Stomach (tissue), 9 donors: Measurements from ENCODE around the gene TTC39C. TPM values are rescaled to one million over a fixed set of nuclear protein-coding genes. Genes with fewer than 3 reads are reported as not detected.

Experiments used
- DNase-seq, 2 donors: peaks; one replicate each; pipeline versions ENCODE4 v3.0.0 to v3.0.0-alpha.2; 2013 to 2019
- H3K27ac ChIP-seq, 5 donors: fragments of 200-600 bp in 4 of 5; sonication (generic) in 4 of 5; one replicate each; pipeline ENCODE4 v1.5.1; 2013 to 2019; ENCODE audit warnings: mild to moderate bottlenecking in 1 of 5, moderate library complexity in 1 of 5
- H3K27me3 ChIP-seq, 3 donors: fragments of 200-600 bp; sonication (generic); one replicate each; pipeline ENCODE4 v1.5.1; 2017 to 2019; ENCODE audit warnings: mixed run types in 1 of 3
- H3K36me3 ChIP-seq, 4 donors: fragments of 200-600 bp; sonication (generic); 1 replicate in 3 of 4; 2 replicates in 1 of 4; pipeline ENCODE4 v1.5.1; 2016 to 2019
- H3K4me1 ChIP-seq, 4 donors: fragments of 200-600 bp; sonication (generic); one replicate each; pipeline ENCODE4 v1.5.1; 2016 to 2019
- H3K4me3 ChIP-seq, 4 donors: fragments of 200-600 bp; sonication (generic) in 3 of 4; one replicate each; pipeline ENCODE4 v1.5.1; 2016 to 2019; ENCODE audit warnings: mild to moderate bottlenecking in 1 of 4
- H3K9me3 ChIP-seq, 4 donors: fragments of 200-600 bp; sonication (generic); one replicate each; pipeline ENCODE4 v1.5.1; 2016 to 2019
- EP300 ChIP-seq: sonication (generic); formaldehyde crosslinking; IDR thresholded peaks from one replicate; pipeline ENCODE4 v1.6.1; 2017; ENCODE audit warnings: antibody characterized with exemption
- POLR2A ChIP-seq, 4 donors: fragments of 450-650 bp; IDR thresholded peaks; one replicate each; pipeline ENCODE4 v1.6.1; 2016; ENCODE audit warnings: antibody characterized with exemption in 4 of 4, control low read depth in 2 of 4, mild to moderate bottlenecking in 1 of 4, moderate library complexity in 1 of 4
- POLR2AphosphoS5 ChIP-seq, 3 donors: sonication (generic); formaldehyde crosslinking; IDR thresholded peaks; one replicate each; pipeline ENCODE4 v1.6.1; 2016; ENCODE audit warnings: antibody characterized with exemption in 3 of 3
- WGBS, 5 donors: extraction: QIAGEN DNeasy Blood & Tissue Kit in 3 of 5; methylation state at CpG; one replicate each; pipeline versions ENCODE4 v1.1.5 to v1.1.7; 2013 to 2018; 5-methylcytosine and 5-hydroxymethylcytosine counted together
- intact Hi-C: fragments of 100-400 bp; cut with DNase I; formaldehyde crosslinking; loops from one replicate; pipeline ENCODE4 v1.15.1; 2023; ENCODE audit warnings: low total_unique reads
- polyA plus RNA-seq, 3 donors: library from polyadenylated mRNA; stranded (reverse); fragments of 200-250 nt; gene quantifications; one replicate each; pipeline ENCODE4 v1.2.3, GENCODE V29; 2013
- total RNA-seq, 5 donors: library from RNA; depleted of rRNA; stranded (reverse); fragments of >200 nt; gene quantifications; one replicate each; pipeline versions ENCODE4 v1.1.0 to v1.2.3, GENCODE V29; 2014 to 2016
- TF ChIP-seq, protein P1 (sequence below), 7 experiments: fragments of 450-650 bp in 4 of 7; fragments of 200-600 bp in 3 of 7; sonication (generic) in 3 of 7; IDR thresholded peaks; one replicate each; pipeline ENCODE4 v1.5.1; 2016 to 2019; ENCODE audit warnings: antibody characterized with exemption in 7 of 7, control low read depth in 2 of 7, mild to moderate bottlenecking in 1 of 7
- donor health status: healthy with polysubstance abuse.
- donor health status: Bipolar disorder and iron deficiency.
- donor health status: healthy.

Gene TTC39C
- total and polyA plus RNA-seq, 8 donors, result 1.8 to 42.0 (median 21.3) TPM

GRCh38 chr18:23971666-23972230, 42.8 kb upstream of the TTC39C start:
- H3K4me1 ChIP-seq, result peaks cover 8 to 17% (median 12%) of the 10 kb centered on the region in 4 donors
- no peaks in the 10 kb centered on the region for H3K36me3 ChIP-seq
- DNase-seq, result no peak
- no peak overlapping the region for H3K4me3 ChIP-seq
- WGBS, 5 donors, result 78 to 86% (median 85%) methylated on average over 5 of the region's 5 CpGs
- TF ChIP-seq POLR2AphosphoS5 (IDR thresholded peaks at IDR 0.05) (no peak), POLR2A (IDR thresholded peaks at IDR 0.05) (no peak), EP300 (no peak)
- TF ChIP-seq, protein P1, sequence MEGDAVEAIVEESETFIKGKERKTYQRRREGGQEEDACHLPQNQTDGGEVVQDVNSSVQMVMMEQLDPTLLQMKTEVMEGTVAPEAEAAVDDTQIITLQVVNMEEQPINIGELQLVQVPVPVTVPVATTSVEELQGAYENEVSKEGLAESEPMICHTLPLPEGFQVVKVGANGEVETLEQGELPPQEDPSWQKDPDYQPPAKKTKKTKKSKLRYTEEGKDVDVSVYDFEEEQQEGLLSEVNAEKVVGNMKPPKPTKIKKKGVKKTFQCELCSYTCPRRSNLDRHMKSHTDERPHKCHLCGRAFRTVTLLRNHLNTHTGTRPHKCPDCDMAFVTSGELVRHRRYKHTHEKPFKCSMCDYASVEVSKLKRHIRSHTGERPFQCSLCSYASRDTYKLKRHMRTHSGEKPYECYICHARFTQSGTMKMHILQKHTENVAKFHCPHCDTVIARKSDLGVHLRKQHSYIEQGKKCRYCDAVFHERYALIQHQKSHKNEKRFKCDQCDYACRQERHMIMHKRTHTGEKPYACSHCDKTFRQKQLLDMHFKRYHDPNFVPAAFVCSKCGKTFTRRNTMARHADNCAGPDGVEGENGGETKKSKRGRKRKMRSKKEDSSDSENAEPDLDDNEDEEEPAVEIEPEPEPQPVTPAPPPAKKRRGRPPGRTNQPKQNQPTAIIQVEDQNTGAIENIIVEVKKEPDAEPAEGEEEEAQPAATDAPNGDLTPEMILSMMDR (IDR thresholded peaks at IDR 0.05), result no peak
- peak overlapping the region in 3 of 5 donors; percentile 25 to 61 (median 42) for H3K27ac ChIP-seq
- intact Hi-C loops, result no loop called here
- H3K9me3 ChIP-seq, result no peaks in the 10 kb centered on the region
- H3K27me3 ChIP-seq, result no peaks in the 10 kb centered on the region

- Histone ChIP-seq H3K36me3 (no peaks in the 10 kb centered on the region), H3K4me1 (peaks cover 1 to 10% (median 5%) of the 10 kb centered on the region in 4 donors), H3K27ac (peak overlapping the region in 3 of 5 donors; percentile 25 to 61 (median 42)), H3K4me3 (no peak overlapping the region), H3K27me3 (no peaks in the 10 kb centered on the region), H3K9me3 (no peaks in the 10 kb centered on the region)
- no peak for DNase-seq
- no peak for TF ChIP-seq POLR2A (IDR thresholded peaks at IDR 0.05)
- TF ChIP-seq, protein P1 (IDR thresholded peaks at IDR 0.05), result no peak
- TF ChIP-seq POLR2AphosphoS5 (IDR thresholded peaks at IDR 0.05), result no peak
- no peak for TF ChIP-seq EP300
- WGBS, 5 donors, result 73 to 85% (median 77%) methylated on average over 6 of the region's 6 CpGs
- intact Hi-C loops, result no loop called here
Measured at GRCh38 chr18:23972453-23972852, 42.1 kb upstream of the TTC39C start.

DNA sequence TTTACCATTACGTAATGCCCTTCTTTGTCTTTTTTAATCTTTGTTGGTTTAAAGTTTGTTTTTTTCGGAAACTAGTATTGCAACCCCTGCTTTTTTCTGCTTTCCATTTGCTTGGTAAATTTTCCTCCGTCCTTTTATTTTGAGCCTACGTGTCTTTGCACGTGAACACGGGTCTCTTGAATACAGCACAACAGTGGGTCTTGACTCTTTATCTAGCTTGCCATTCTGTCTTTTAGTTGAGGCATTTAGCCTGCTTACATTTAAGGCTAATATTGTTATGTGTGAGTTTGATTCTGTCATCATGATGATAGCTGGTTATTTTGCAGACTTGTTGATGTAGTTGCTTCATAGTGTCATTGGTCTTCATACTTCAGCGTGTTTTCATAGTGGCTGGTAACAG, 37.5 kb upstream of the TTC39C start:
- DNase-seq, result no peak
- WGBS, 5 donors, result 97 to 99% (median 98%) methylated on average over 7 of the region's 7 CpGs
- peaks cover 0 to 13% (median 7%) of the 10 kb centered on the region in 4 donors for H3K4me1 ChIP-seq
- no peak overlapping the region for H3K4me3 ChIP-seq
- no peaks in the 10 kb centered on the region for H3K27me3 ChIP-seq
- intact Hi-C loops, result no loop called here
- H3K27ac ChIP-seq, result no peak overlapping the region
- H3K36me3 ChIP-seq, result no peaks in the 10 kb centered on the region
- H3K9me3 ChIP-seq, result no peaks in the 10 kb centered on the region
- TF ChIP-seq EP300, result no peak
- TF ChIP-seq POLR2AphosphoS5 (IDR thresholded peaks at IDR 0.05), result no peak
- TF ChIP-seq POLR2A (IDR thresholded peaks at IDR 0.05), result no peak
- TF ChIP-seq, protein P1 (IDR thresholded peaks at IDR 0.05), result no peak

- Histone ChIP-seq H3K36me3 (no peaks in the 10 kb centered on the region), H3K9me3 (no peaks in the 10 kb centered on the region), H3K4me3 (no peak overlapping the region), H3K4me1 (peaks cover 0 to 20% (median 12%) of the 10 kb centered on the region in 4 donors), H3K27ac (no peak overlapping the region), H3K27me3 (no peaks in the 10 kb centered on the region)
- intact Hi-C loops, result no loop called here
- TF ChIP-seq POLR2AphosphoS5 (IDR thresholded peaks at IDR 0.05) (no peak), POLR2A (IDR thresholded peaks at IDR 0.05) (no peak), EP300 (no peak)
- TF ChIP-seq, protein P1 (IDR thresholded peaks at IDR 0.05), result no peak
- no peak for DNase-seq
- WGBS, 5 donors, result 86 to 94% (median 88%) methylated on average over 1 of the region's 1 CpG
Measured at GRCh38 chr18:23977719-23978483, 36.7 kb upstream of the TTC39C start.
